SIG-M5 (cell line): ENCODE results near the gene RAD51B.

Source experiments
- DNase-seq: peaks from one replicate; lab custom pipeline; 2025; lab: John Stamatoyannopoulos, UW

RAD51B gene

GRCh38 chr14:68634332-68634731, 814.8 kb downstream of the RAD51B start:
- no peak for DNase-seq

- no peak for DNase-seq
Measured at GRCh38 chr14:68634874-68635595, 815.5 kb downstream of the RAD51B start.

GRCh38 chr14:68636597-68636996, 817.0 kb downstream of the RAD51B start:
- no peak for DNase-seq

- DNase-seq: no peak
Measured at GRCh38 chr14:68637106-68638021, 817.8 kb downstream of the RAD51B start.

GRCh38 chr14:68638141-68638999, 818.8 kb downstream of the RAD51B start:
- no peak for DNase-seq

GRCh38 chr14:68639000-68639757, 819.6 kb downstream of the RAD51B start:
- DNase-seq: no peak

- DNase-seq: no peak
Measured at GRCh38 chr14:68639758-68640574, 820.4 kb downstream of the RAD51B start.

GRCh38 chr14:68643673-68644072, 824.1 kb downstream of the RAD51B start:
- no peak for DNase-seq

- no peak for DNase-seq
Measured at GRCh38 chr14:68644101-68644500, 824.5 kb downstream of the RAD51B start.

GRCh38 chr14:68645371-68645770, 825.8 kb downstream of the RAD51B start:
- no peak for DNase-seq

- no peak for DNase-seq
Measured at GRCh38 chr14:68649476-68650189, 830.1 kb downstream of the RAD51B start.

- DNase-seq: no peak
Measured at GRCh38 chr14:68650404-68650994, 830.9 kb downstream of the RAD51B start.

GRCh38 chr14:68651075-68651474, 831.5 kb downstream of the RAD51B start:
- DNase-seq: no peak

- no peak for DNase-seq
Measured at GRCh38 chr14:68651652-68652432, 832.3 kb downstream of the RAD51B start.

- no peak for DNase-seq
Measured at GRCh38 chr14:68652433-68652690, 832.8 kb downstream of the RAD51B start.

GRCh38 chr14:68653108-68653507, 833.5 kb downstream of the RAD51B start:
- no peak for DNase-seq

GRCh38 chr14:68653804-68654203, 834.2 kb downstream of the RAD51B start:
- no peak for DNase-seq

- no peak for DNase-seq
Measured at GRCh38 chr14:68654471-68654941, 834.9 kb downstream of the RAD51B start.
